Activated T-cell treated with anti-CD3 and anti-CD28 coated beads for 4 hours (primary cell): ENCODE results near the gene BHLHA15.
A peak's percentile ranks its signal among the peaks of the same experiment; 100 is the strongest.

Source experiments
- DNase-seq: peaks from one replicate; pipeline ENCODE4 v3.0.0-alpha.2; 2020

The BHLHA15 gene

GRCh38 chr7:98189559-98189958 is 21.7 kb upstream of the BHLHA15 start:
- no peak for DNase-seq

- no peak for DNase-seq
These were observed 19.4 kb upstream of the BHLHA15 start for GRCh38 chr7:98191668-98192431.

- no peak for DNase-seq
These were observed 18.3 kb upstream of the BHLHA15 start for GRCh38 chr7:98192781-98193457.

GRCh38 chr7:98193474-98194180 is 17.6 kb upstream of the BHLHA15 start:
- DNase-seq = no peak

GRCh38 chr7:98194186-98194585 is 17.1 kb upstream of the BHLHA15 start:
- no peak for DNase-seq

DNA sequence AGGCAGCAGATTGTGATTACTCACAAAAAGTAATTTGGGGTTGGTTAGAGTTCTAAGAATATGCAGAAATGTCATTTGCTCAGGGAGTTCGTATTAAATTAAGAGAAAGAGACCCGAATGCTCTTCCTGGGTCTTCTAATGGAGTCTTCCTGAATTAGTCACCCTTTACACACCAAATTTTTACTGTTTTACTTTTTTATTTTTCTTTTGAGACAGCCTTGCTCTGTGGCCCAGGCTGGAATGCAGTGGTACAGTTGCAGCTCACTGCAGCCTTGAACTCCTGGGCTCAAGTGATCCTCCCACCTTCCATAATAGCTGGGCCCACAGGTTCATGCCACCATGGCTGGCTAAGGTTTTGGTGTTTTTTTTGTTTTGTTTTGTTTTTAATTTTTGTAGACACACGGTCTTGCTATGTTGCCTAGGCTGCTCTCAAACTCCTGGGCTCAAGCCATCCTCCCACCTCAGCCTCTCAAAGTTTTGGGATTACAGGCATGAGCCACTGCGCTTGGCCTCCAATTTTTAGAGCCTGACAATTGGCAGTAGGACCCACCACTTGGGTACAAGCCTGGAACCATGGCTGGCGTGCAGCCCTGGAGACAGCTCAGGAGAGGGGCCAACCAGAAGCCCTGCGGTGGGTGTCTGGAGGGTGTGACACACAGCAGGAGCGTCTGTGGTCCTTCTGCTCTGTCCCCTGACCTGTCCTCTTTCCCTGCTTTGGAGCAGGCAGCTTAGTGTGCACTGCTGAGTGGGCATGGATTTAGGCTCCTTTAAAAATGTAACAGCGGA is 16.4 kb upstream of the BHLHA15 start:
- no peak for DNase-seq

- DNase-seq = no peak
These were observed 14.3 kb upstream of the BHLHA15 start for GRCh38 chr7:98196706-98197605.

DNA sequence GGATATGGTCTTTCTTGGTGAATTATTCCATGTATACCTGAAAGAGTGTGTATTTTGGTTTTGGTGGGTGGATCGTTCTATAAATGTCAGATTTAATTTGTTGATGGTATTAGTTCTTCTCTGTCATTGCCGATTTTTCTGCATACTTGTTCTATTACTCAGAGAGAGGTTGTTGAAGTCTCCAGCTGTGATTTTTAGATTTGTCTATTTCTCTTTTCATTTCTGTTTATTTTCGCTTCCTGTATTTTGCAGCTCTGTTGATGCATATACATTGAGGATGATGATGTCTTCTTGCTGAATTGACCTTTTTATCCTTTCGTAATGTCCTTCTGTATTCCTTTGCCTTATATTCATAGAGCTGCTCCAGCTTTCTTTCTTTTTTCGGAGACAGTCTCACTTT is 12.1 kb upstream of the BHLHA15 start:
- DNase-seq = no peak

DNA sequence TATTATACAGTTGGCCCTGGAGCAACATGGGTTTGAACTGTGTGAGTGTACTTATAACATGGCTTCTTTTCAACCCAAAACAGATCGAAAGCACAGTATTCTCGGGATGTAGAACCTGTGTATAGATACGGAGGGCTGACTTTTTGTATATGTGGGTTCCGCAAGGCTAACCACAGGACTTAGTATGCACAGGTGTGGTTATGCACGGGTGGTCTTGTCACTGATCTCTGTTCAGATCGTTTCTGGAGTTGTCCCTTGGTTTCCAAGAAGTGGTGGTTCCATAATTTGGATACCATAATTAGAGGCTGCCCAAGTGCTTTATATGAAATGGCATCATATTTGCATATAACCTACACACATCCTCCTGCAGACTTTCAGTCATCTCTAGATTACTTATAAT is 10.9 kb upstream of the BHLHA15 start:
- no peak for DNase-seq

- DNase-seq = peak; percentile 44
These were observed 8.7 kb upstream of the BHLHA15 start for GRCh38 chr7:98202367-98203195.

DNA sequence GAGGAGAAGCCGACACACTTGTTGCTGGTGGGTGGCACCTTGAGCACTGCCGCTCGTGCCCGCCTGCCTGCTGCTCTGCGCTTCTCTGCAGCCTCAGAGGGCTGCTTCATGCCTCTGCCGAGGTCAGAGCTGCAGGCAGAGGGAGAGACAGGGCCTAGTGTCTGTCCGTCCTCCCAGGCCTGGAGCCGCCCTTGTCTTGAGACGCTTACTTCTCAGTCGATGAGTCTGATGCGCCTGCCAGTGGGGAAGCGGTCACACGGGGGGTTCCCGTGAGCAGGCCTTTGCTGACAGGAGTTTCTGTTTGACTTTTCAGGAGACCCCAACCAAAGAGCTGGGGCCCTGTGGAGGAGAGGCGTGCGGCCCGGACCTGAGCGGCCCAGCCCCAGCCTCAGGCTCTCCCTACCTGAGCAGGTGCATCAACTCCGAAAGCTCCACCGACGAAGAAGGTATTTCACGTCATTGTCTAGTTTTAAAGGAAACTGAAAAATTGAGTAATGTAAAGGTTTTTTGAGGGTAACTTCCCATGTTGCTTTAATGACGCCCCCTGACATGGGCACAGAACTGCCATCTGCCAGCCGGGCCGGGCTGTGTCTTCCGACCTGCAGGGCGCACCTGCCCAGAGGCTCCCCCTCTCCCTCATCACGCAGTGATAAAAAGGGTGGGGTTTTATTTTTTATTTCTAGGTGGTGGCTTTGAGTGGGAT is 7.8 kb upstream of the BHLHA15 start:
- DNase-seq = no peak

GRCh38 chr7:98203964-98204605 is 7.2 kb upstream of the BHLHA15 start:
- DNase-seq = no peak

GRCh38 chr7:98204670-98205069 is 6.6 kb upstream of the BHLHA15 start:
- DNase-seq = no peak

- DNase-seq = no peak
These were observed 5.9 kb upstream of the BHLHA15 start for GRCh38 chr7:98205162-98205845.

- no peak for DNase-seq
These were observed 4.5 kb upstream of the BHLHA15 start for GRCh38 chr7:98206451-98207330.

DNA sequence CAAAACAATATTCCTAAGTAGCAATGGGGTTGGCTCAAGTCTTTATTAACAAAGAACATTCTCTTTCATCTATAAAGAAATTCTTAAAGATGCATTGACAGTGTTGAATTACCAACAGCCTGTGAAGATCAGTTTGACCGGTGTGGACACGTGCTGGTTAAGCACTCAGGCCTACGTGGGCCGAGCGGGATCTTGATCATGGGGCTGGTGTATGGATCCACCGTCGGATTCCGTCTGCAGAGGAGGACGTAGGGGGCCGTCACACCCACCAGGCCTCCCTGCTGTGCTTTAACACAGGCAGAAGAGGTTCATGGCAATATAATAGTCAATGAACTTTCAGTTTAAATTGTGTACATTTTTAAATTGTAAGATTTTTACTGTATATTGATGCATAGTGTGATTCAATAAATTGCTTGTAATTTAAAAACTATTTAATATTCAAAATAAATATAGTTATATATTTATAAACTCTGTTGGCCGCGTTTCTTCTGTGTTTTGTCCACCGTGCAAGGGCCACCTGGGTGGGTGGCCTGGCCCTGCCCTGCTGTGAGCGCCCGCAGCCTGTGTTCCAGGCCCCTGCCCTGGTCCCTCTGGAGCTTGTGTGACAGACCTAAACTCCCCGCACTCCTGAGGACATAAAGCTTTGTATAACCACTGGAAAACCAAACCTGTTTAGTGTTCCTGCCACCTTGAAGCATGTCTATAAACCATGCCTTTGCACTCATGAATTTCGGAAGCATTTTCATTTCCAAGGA is 1.9 kb upstream of the BHLHA15 start:
- no peak for DNase-seq

DNA sequence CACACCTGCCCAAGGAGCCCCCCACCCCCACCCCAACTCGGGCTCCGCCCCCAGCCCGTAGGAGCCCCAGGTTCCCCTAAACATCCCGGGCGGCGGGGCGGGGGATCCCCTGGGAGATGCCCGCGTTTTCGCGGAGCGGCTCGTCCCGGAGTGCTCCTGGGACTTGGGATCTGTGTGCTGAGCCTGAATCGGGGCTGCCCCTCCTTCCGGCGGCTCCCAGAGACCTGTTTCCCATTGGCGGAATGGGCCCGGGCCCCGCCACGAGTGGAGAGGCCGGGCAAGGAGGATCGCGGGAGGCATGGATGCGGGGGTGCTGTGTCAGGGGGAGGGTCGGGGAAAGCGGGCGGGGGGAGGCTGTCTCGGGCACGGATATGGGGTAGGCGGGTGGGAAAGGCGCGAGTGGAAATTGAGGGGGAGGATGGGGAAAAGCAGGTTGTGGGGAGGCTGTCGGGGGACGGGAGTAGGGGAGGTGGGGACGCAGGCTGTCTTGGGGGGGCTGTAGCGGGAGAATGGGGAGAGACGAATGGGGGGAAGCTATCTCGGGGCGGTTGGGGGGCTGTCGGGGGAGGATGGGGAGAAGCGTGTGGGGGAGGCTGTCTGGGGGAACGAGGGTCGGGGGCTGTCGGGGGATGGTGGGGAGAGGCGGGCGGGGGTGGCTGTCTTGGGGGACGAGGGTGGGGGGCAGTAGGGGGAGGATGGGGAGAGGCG is 572 bp upstream of the BHLHA15 start:
- no peak for DNase-seq
